Astrocyte (in vitro differentiated cells and primary cell): ENCODE measurements around the gene NDUFAF8. TPM values are rescaled to one million over a fixed set of nuclear protein-coding genes. Genes with fewer than 3 reads are reported as not detected.

Experiments
- DNase-seq: peaks from one replicate; pipeline ENCODE4 v3.0.0-alpha.2; 2010; ENCODE audit warnings: low read depth
- FAIRE-seq: peaks from 2 replicates; lab custom pipeline; 2011; peaks lifted over from hg19 to GRCh38; lab: Jason Lieb, UNC
- H2AFZ ChIP-seq: 2 replicates; pipeline ENCODE4 v1.6.0; 2012; ENCODE audit warnings: low read depth, low read length, inconsistent platforms
- H3K27ac ChIP-seq: 2 replicates; pipeline ENCODE4 v1.5.1; 2011; ENCODE audit warnings: low read depth, low read length, inconsistent platforms
- H3K27me3 ChIP-seq: 2 replicates; pipeline ENCODE4 v1.6.0; 2011; ENCODE audit warnings: low read length, inconsistent platforms; ENCODE audit not compliant: insufficient read depth
- H3K36me3 ChIP-seq: 2 replicates; pipeline ENCODE4 v1.5.1; 2011; ENCODE audit warnings: low read length, inconsistent platforms; ENCODE audit not compliant: insufficient read depth
- H3K4me1 ChIP-seq: 2 replicates; pipeline ENCODE4 v1.5.1; 2011; ENCODE audit warnings: low read length, inconsistent platforms; ENCODE audit not compliant: insufficient read depth
- H3K4me2 ChIP-seq: 2 replicates; pipeline ENCODE4 v1.6.0; 2012; ENCODE audit warnings: low read length, inconsistent platforms
- H3K4me3 ChIP-seq: 2 replicates; pipeline ENCODE4 v1.5.1; 2011; ENCODE audit warnings: low read depth, mild to moderate bottlenecking, low read length, inconsistent platforms; ENCODE audit not compliant: insufficient read depth
- H3K79me2 ChIP-seq: 2 replicates; pipeline ENCODE4 v1.6.0; 2012; ENCODE audit warnings: mild to moderate bottlenecking, low read length, inconsistent platforms; ENCODE audit not compliant: insufficient read depth
- H3K9ac ChIP-seq: 2 replicates; pipeline ENCODE4 v1.6.0; 2012; ENCODE audit warnings: mild to moderate bottlenecking, low read length, inconsistent platforms
- H3K9me3 ChIP-seq: 2 replicates; pipeline ENCODE4 v1.5.1; 2012; ENCODE audit warnings: low read depth, mild to moderate bottlenecking, low read length, inconsistent platforms; ENCODE audit not compliant: insufficient read depth
- H4K20me1 ChIP-seq: 2 replicates; pipeline ENCODE4 v1.6.0; 2012; ENCODE audit warnings: low read length, inconsistent platforms; ENCODE audit not compliant: insufficient read depth
- H3K27ac Mint-ChIP-seq: one replicate; pipeline ENCODE4 v1.8.0; 2021; ENCODE audit warnings: mild to moderate bottlenecking, mixed read lengths; ENCODE audit not compliant: unreplicated experiment
- H3K27me3 Mint-ChIP-seq: one replicate; pipeline ENCODE4 v1.8.0; 2021; ENCODE audit warnings: low read depth, mixed read lengths; ENCODE audit not compliant: unreplicated experiment
- H3K36me3 Mint-ChIP-seq: one replicate; pipeline ENCODE4 v1.8.0; 2021; ENCODE audit warnings: low read depth, mixed read lengths; ENCODE audit not compliant: unreplicated experiment
- H3K4me1 Mint-ChIP-seq: one replicate; pipeline ENCODE4 v1.8.0; 2021; ENCODE audit warnings: low read depth, mixed read lengths; ENCODE audit not compliant: unreplicated experiment
- H3K4me3 Mint-ChIP-seq: one replicate; pipeline ENCODE4 v1.8.0; 2021; ENCODE audit warnings: mild to moderate bottlenecking, moderate library complexity, mixed read lengths; ENCODE audit not compliant: unreplicated experiment
- H3K9me3 Mint-ChIP-seq: one replicate; pipeline ENCODE4 v1.8.0; 2021; ENCODE audit warnings: mild to moderate bottlenecking, mixed read lengths; ENCODE audit not compliant: unreplicated experiment
- CTCF ChIP-seq: IDR thresholded peaks from 2 replicates; pipeline ENCODE4 v1.5.1; 2011; ENCODE audit warnings: low read depth, mild to moderate bottlenecking, inconsistent platforms, low read length, moderate library complexity; ENCODE audit not compliant: insufficient read depth
- EZH2 ChIP-seq: IDR thresholded peaks from 2 replicates; pipeline ENCODE4 v1.6.1; 2012; ENCODE audit warnings: mild to moderate bottlenecking, low read length, inconsistent platforms; ENCODE audit not compliant: insufficient read depth
- total RNA-seq: library from RNA; stranded (reverse); gene quantifications from 2 replicates; pipeline ENCODE4 v1.2.1, GENCODE V29; 2021

NDUFAF8 gene
- total RNA-seq, 1 donor from 2014 or later = 67.2 TPM

- Histone ChIP-seq H3K9ac (no peak overlapping the region), H3K27me3 (no peaks in the 10 kb centered on the region), H3K9me3 (no peaks in the 10 kb centered on the region), H3K4me2 (no peak overlapping the region), H3K27ac (no peak overlapping the region), H3K4me3 (no peak overlapping the region), H3K4me1 (peaks cover 12% of the 10 kb centered on the region), H4K20me1 (peaks cover 24% of the 10 kb centered on the region), H3K36me3 (peaks cover 5% of the 10 kb centered on the region), H3K79me2 (peaks cover 86% of the 10 kb centered on the region), H2AFZ (no peak overlapping the region)
- TF ChIP-seq EZH2 (no peak), CTCF (no peak)
- no peak for FAIRE-seq
- peaks cover 4% of the 10 kb centered on the region for H3K4me1 Mint-ChIP-seq
- no peak overlapping the region for H3K4me3 Mint-ChIP-seq
- H3K36me3 Mint-ChIP-seq = peaks cover 16% of the 10 kb centered on the region
- H3K27ac Mint-ChIP-seq = no peak overlapping the region
- H3K27me3 Mint-ChIP-seq = no peaks in the 10 kb centered on the region
- DNase-seq = no peak
- H3K9me3 Mint-ChIP-seq = no peaks in the 10 kb centered on the region
Observed at GRCh38 chr17:81290230-81290629, 51.1 kb downstream of the NDUFAF8 start.

Other genes starting within 250 kb of the NDUFAF8 start
- gene CHMP6, start 247.5 kb upstream of the NDUFAF8 start, total RNA-seq = 16.8 and 19.0 TPM in 2 replicates
- 43.3 and 51.4 TPM in 2 replicates for gene BAIAP2, start 204.2 kb upstream of the NDUFAF8 start, total RNA-seq
- not detected in 2 replicates for gene PVALEF, start 73.8 kb upstream of the NDUFAF8 start, total RNA-seq
- gene AATK, start 73.1 kb upstream of the NDUFAF8 start, total RNA-seq = 0.41 and 0.54 TPM in 2 replicates
- 5.8 and 5.9 TPM in 2 replicates for gene CEP131, start 16.4 kb upstream of the NDUFAF8 start, total RNA-seq
- gene TEPSIN, start 263 bp upstream of the NDUFAF8 start, total RNA-seq = 26.4 and 28.7 TPM in 2 replicates
- 71.4 and 80.3 TPM in 2 replicates for gene SLC38A10, start 56.0 kb downstream of the NDUFAF8 start, total RNA-seq
- 18.5 TPM in 2 replicates for gene BAHCC1, start 156.1 kb downstream of the NDUFAF8 start, total RNA-seq